Osteocyte (in vitro differentiated cells): ENCODE results near the gene MICB. TPM values are rescaled to one million over a fixed set of nuclear protein-coding genes. Genes with fewer than 3 reads are reported as not detected.
"Not testable (repeated sequence)": the region's sequence is repeated elsewhere in the genome, so short reads cannot be mapped to it uniquely, and the experiment has no call there.

Experiments used
- DNase-seq: peaks from one replicate; pipeline ENCODE4 v3.0.0; 2021; ENCODE audit warnings: mixed read lengths; ENCODE audit not compliant: unreplicated experiment; ENCODE audit errors: extremely low spot score
- H3K27ac Mint-ChIP-seq: one replicate; pipeline ENCODE4 v1.8.0; 2021; ENCODE audit warnings: mild to moderate bottlenecking, mixed read lengths; ENCODE audit not compliant: unreplicated experiment
- H3K27me3 Mint-ChIP-seq: one replicate; pipeline ENCODE4 v1.8.0; 2021; ENCODE audit warnings: mixed read lengths; ENCODE audit not compliant: unreplicated experiment
- H3K36me3 Mint-ChIP-seq: one replicate; pipeline ENCODE4 v1.8.0; 2021; ENCODE audit warnings: mixed read lengths; ENCODE audit not compliant: unreplicated experiment
- H3K4me1 Mint-ChIP-seq: one replicate; pipeline ENCODE4 v1.8.0; 2021; ENCODE audit warnings: mixed read lengths; ENCODE audit not compliant: unreplicated experiment
- H3K4me3 Mint-ChIP-seq: one replicate; pipeline ENCODE4 v1.8.0; 2021; ENCODE audit warnings: mild to moderate bottlenecking, moderate library complexity, mixed read lengths; ENCODE audit not compliant: unreplicated experiment
- H3K9me3 Mint-ChIP-seq: one replicate; pipeline ENCODE4 v1.8.0; 2021; ENCODE audit warnings: mixed read lengths; ENCODE audit not compliant: unreplicated experiment
- total RNA-seq: library from RNA; stranded (reverse); gene quantifications from 2 replicates; pipeline ENCODE4 v1.2.1, GENCODE V29; 2021
- TF ChIP-seq, protein P1 (sequence below): fragments of 200-600 bp; sonication (generic); IDR thresholded peaks from 2 replicates; pipeline ENCODE4 v1.5.0; 2021; ENCODE audit warnings: antibody characterized with exemption, mild to moderate bottlenecking, moderate library complexity

MICB gene
- total RNA-seq, 1 donor from 2014 or later: 12.1 TPM

GRCh38 chr6:31498748-31499147 is 803 bp downstream of the MICB start:
- H3K27me3 Mint-ChIP-seq: no peaks in the 10 kb centered on the region

DNA sequence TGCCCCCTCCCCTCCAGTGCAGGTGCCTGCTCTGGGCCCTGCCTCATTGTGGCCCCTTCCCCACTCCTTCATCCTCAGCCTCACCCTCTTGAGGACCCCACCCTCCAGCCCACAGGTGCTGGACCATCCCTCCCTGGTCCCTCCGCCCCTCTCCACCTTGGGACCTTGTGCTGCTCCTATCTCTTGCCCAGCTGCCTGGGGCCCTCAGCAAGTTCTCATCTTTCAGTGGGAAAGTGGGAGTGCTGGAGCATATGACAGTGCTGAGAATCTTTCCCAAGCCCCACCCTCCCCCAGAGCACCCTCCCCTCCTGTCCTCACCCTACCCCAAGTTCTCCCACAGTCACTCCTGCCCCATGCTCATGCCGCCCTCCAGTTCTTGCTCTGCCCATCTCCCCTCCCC is 1.7 kb downstream of the MICB start:
- H3K36me3 Mint-ChIP-seq, DNase-seq, H3K27me3 Mint-ChIP-seq, H3K27ac Mint-ChIP-seq, H3K9me3 Mint-ChIP-seq: not testable (repeated sequence)
- H3K4me1 Mint-ChIP-seq: peaks cover 51% of the 10 kb centered on the region
- H3K4me3 Mint-ChIP-seq: peak overlapping the region; percentile 83

More at GRCh38 chr6:31498748-31499147, 803 bp downstream of the MICB start:
- Mint-ChIP-seq H3K4me3 (peak overlapping the region; percentile 83), H3K36me3 (peaks cover 6% of the 10 kb centered on the region), H3K9me3 (peaks cover 7% of the 10 kb centered on the region), H3K4me1 (peaks cover 52% of the 10 kb centered on the region), H3K27ac (peak overlapping the region; percentile 91)
- no peak for DNase-seq
- TF ChIP-seq, protein P1, sequence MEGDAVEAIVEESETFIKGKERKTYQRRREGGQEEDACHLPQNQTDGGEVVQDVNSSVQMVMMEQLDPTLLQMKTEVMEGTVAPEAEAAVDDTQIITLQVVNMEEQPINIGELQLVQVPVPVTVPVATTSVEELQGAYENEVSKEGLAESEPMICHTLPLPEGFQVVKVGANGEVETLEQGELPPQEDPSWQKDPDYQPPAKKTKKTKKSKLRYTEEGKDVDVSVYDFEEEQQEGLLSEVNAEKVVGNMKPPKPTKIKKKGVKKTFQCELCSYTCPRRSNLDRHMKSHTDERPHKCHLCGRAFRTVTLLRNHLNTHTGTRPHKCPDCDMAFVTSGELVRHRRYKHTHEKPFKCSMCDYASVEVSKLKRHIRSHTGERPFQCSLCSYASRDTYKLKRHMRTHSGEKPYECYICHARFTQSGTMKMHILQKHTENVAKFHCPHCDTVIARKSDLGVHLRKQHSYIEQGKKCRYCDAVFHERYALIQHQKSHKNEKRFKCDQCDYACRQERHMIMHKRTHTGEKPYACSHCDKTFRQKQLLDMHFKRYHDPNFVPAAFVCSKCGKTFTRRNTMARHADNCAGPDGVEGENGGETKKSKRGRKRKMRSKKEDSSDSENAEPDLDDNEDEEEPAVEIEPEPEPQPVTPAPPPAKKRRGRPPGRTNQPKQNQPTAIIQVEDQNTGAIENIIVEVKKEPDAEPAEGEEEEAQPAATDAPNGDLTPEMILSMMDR: no peak

DNA sequence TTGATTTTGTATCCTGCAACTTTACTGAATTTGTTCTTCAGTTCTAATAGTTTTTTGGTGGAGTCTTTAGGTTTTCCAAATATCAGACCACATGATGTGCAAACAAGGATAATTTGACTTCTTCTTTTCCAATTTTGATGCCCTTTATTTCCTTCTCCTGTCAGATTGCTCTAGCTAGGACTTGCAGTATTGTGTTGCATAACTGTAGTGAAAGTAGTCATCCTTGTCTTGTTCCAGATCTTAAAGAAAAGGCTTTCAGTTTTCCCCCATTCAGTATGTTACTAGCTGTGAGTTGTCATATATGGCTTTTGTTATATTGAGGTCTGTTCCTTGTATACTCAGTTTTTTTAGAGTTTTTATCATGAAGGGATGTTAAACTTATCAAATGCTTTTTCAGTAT is 4.6 kb downstream of the MICB start:
- Mint-ChIP-seq H3K36me3 (peaks cover 13% of the 10 kb centered on the region), H3K27ac (no peak overlapping the region), H3K9me3 (peaks cover 7% of the 10 kb centered on the region), H3K27me3 (no peaks in the 10 kb centered on the region), H3K4me1 (peaks cover 25% of the 10 kb centered on the region), H3K4me3 (no peak overlapping the region)
- DNase-seq: no peak
- TF ChIP-seq, protein P1: no peak

DNA sequence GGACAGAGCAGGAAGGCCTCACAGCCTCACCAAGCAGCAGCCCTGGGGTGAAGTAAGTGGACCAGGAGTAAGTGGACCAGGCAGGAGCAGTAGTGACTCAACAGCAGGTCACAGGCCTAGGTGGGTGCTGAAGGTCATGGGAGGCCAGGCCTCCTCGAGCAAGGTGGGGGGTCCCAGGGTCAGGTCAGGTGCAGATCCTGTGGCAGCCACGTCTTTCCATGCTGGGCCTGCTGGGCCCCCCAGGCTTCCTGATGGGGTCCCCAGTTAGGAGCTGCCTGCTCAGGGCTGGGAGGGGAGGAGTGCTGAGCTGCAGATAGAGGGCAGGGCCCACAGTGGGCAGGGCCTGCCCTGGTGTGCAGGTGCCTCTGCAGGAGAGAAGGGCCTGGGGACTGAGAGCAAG is 11.1 kb downstream of the MICB start:
- H3K9me3 Mint-ChIP-seq, H3K27me3 Mint-ChIP-seq, H3K27ac Mint-ChIP-seq, H3K4me1 Mint-ChIP-seq, H3K4me3 Mint-ChIP-seq: not testable (repeated sequence)
- H3K36me3 Mint-ChIP-seq: peaks cover 21% of the 10 kb centered on the region
- DNase-seq: peak; percentile 62

GRCh38 chr6:31510007-31510406 is 12.1 kb downstream of the MICB start:
- Mint-ChIP-seq H3K4me3 (no peak overlapping the region), H3K36me3 (peaks cover 21% of the 10 kb centered on the region), H3K4me1 (no peaks in the 10 kb centered on the region), H3K27me3 (no peaks in the 10 kb centered on the region), H3K27ac (no peak overlapping the region), H3K9me3 (no peaks in the 10 kb centered on the region)
- TF ChIP-seq, protein P1: no peak
- peak; percentile 54 for DNase-seq

DNA sequence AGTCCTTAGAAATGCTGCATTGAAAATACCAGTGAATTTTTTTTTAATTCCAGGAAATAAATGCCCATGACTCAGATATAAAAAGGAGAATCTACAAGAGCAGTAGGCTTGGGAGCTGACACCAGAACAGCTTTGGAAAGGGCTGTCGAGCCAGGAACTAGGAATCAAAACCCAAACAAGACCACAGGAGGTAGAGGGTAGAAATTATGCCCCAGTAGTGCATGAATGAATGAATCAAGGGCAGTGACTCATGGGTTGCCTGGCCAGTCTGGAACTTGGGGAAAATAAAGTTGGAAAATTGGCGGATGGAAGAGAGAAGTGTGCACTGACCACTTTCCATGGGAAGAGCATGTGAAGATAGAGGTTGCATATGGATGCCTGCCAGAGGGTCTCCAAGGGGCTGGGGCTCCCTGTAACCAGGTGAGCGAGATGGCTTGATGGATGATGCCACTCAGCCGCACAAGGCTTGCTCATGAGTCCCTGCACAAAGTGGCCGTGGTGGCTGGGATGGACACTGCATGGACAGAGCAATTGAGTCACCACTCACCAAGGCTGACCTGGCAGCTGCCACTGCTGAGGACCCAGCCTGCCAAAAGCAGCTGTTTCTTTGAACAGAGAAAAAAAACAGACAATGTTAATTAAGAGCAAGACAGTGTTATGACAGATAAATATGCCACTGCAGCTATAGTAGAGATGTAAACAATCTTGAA is 15.7 kb downstream of the MICB start:
- no peak for DNase-seq
- Mint-ChIP-seq H3K4me1 (peaks cover 5% of the 10 kb centered on the region), H3K4me3 (no peak overlapping the region), H3K36me3 (peaks cover 10% of the 10 kb centered on the region), H3K27ac (no peak overlapping the region), H3K27me3 (no peaks in the 10 kb centered on the region), H3K9me3 (no peaks in the 10 kb centered on the region)
- TF ChIP-seq, protein P1: no peak
